MM.1S (cell line): ENCODE results near the gene UGT2A1.

Source experiments
- DNase-seq: peaks from one replicate; pipeline ENCODE4 v3.0.0-alpha.2; 2015
- H2AFZ ChIP-seq: fragments of 300-600 bp; sonication (generic); 2 replicates; pipeline ENCODE4 v1.6.0; 2016; ENCODE audit warnings: antibody characterized with exemption, low read length
- H3F3A ChIP-seq: fragments of 300-600 bp; sonication (generic); 2 replicates; pipeline ENCODE4 v1.6.1; 2016; ENCODE audit warnings: mild to moderate bottlenecking, antibody characterized with exemption, low read length, moderate library complexity, mixed read lengths; ENCODE audit not compliant: insufficient read depth
- H3K27ac ChIP-seq: fragments of 300-600 bp; sonication (generic); 2 replicates; pipeline ENCODE4 v1.5.1; 2016; ENCODE audit warnings: mild to moderate bottlenecking, low read length
- H3K27me3 ChIP-seq: fragments of 300-600 bp; sonication (generic); replicated peaks from 2 replicates; pipeline ENCODE4 v1.6.0; 2016; ENCODE audit warnings: low read length; ENCODE audit not compliant: insufficient read depth
- H3K36me3 ChIP-seq: fragments of 300-600 bp; sonication (generic); replicated peaks from 2 replicates; pipeline ENCODE4 v1.6.1; 2016; ENCODE audit warnings: mild to moderate bottlenecking, low read length, mixed read lengths; ENCODE audit not compliant: insufficient read depth
- H3K4me1 ChIP-seq: fragments of 300-600 bp; sonication (generic); 2 replicates; pipeline ENCODE4 v1.6.1; 2016; ENCODE audit warnings: low read length, mixed read lengths
- H3K4me2 ChIP-seq: fragments of 300-600 bp; sonication (generic); 2 replicates; pipeline ENCODE4 v1.6.0; 2016; ENCODE audit warnings: low read depth, low read length
- H3K4me3 ChIP-seq: fragments of 300-600 bp; sonication (generic); 2 replicates; pipeline ENCODE4 v1.5.1; 2016; ENCODE audit warnings: low read length, mixed read lengths
- H3K79me2 ChIP-seq: fragments of 300-600 bp; sonication (generic); 2 replicates; pipeline ENCODE4 v1.6.1; 2016; ENCODE audit warnings: mixed run types, low read length, mixed read lengths
- H3K9ac ChIP-seq: fragments of 300-600 bp; sonication (generic); 2 replicates; pipeline ENCODE4 v1.6.1; 2016; ENCODE audit warnings: low read length, mixed read lengths
- H3K9me2 ChIP-seq: fragments of 300-600 bp; sonication (generic); replicated peaks from 2 replicates; pipeline ENCODE4 v1.6.1; 2016; ENCODE audit warnings: mild to moderate bottlenecking, low read length, mixed read lengths; ENCODE audit not compliant: insufficient read depth
- H3K9me3 ChIP-seq: fragments of 300-600 bp; sonication (generic); replicated peaks from 2 replicates; pipeline ENCODE4 v1.6.1; 2016; ENCODE audit warnings: mild to moderate bottlenecking, low read length, mixed read lengths; ENCODE audit not compliant: insufficient read depth
- H4K20me1 ChIP-seq: fragments of 300-600 bp; sonication (generic); 2 replicates; pipeline ENCODE4 v1.6.1; 2016; ENCODE audit warnings: mild to moderate bottlenecking, low read length, moderate library complexity, mixed read lengths; ENCODE audit not compliant: insufficient read depth
- EZH2 ChIP-seq: fragments of 300-600 bp; sonication (generic); optimal IDR thresholded peaks from 2 replicates; pipeline ENCODE3; 2017; ENCODE audit warnings: low read depth, mild to moderate bottlenecking, antibody characterized with exemption, low read length, mixed read lengths
- EZH2phosphoT487 ChIP-seq: fragments of 300-600 bp; sonication (generic); IDR thresholded peaks from 2 replicates; pipeline ENCODE4 v1.6.1; 2018; ENCODE audit warnings: antibody characterized with exemption, low read length
- TF ChIP-seq, protein P1 (sequence below): fragments of 300-600 bp; sonication (generic); IDR thresholded peaks from 2 replicates; pipeline ENCODE4 v1.5.1; 2016; ENCODE audit warnings: antibody characterized with exemption, low read length, mixed read lengths

Gene UGT2A1

DNA sequence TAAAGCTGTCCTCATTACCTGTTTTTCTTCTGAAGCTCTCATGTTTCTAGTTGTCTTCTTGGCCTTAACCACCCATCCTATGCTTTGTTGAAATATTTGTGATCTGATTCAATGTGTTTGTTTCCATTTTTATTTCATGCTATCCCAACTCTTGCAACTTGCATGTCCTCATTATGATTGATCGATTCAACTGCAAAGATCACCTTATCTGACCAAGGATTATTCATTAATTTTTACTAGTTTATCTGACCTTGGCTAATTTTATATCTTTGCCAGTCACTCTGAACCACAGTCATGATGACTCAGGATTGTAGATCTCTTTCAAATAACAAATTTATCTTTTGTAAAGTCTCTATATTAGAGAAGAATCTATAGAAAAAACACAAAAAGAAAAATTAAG is 84.3 kb downstream of the UGT2A1 start:
- H3K79me2 ChIP-seq = no peaks in the 10 kb centered on the region
- TF ChIP-seq EZH2phosphoT487 (no peak), EZH2 (no peak)
- TF ChIP-seq, protein P1, sequence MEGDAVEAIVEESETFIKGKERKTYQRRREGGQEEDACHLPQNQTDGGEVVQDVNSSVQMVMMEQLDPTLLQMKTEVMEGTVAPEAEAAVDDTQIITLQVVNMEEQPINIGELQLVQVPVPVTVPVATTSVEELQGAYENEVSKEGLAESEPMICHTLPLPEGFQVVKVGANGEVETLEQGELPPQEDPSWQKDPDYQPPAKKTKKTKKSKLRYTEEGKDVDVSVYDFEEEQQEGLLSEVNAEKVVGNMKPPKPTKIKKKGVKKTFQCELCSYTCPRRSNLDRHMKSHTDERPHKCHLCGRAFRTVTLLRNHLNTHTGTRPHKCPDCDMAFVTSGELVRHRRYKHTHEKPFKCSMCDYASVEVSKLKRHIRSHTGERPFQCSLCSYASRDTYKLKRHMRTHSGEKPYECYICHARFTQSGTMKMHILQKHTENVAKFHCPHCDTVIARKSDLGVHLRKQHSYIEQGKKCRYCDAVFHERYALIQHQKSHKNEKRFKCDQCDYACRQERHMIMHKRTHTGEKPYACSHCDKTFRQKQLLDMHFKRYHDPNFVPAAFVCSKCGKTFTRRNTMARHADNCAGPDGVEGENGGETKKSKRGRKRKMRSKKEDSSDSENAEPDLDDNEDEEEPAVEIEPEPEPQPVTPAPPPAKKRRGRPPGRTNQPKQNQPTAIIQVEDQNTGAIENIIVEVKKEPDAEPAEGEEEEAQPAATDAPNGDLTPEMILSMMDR = no peak
- H3K27me3 ChIP-seq = no peaks in the 10 kb centered on the region
- H3K4me3 ChIP-seq = no peak overlapping the region
- no peaks in the 10 kb centered on the region for H4K20me1 ChIP-seq
- H3K9me2 ChIP-seq = no peaks in the 10 kb centered on the region
- no peak overlapping the region for H3K4me2 ChIP-seq
- no peaks in the 10 kb centered on the region for H3K36me3 ChIP-seq
- DNase-seq = no peak
- H3F3A ChIP-seq = no peaks in the 10 kb centered on the region
- no peak overlapping the region for H3K9ac ChIP-seq
- H3K4me1 ChIP-seq = no peaks in the 10 kb centered on the region
- no peak overlapping the region for H3K27ac ChIP-seq
- no peaks in the 10 kb centered on the region for H3K9me3 ChIP-seq
- H2AFZ ChIP-seq = no peak overlapping the region

DNA sequence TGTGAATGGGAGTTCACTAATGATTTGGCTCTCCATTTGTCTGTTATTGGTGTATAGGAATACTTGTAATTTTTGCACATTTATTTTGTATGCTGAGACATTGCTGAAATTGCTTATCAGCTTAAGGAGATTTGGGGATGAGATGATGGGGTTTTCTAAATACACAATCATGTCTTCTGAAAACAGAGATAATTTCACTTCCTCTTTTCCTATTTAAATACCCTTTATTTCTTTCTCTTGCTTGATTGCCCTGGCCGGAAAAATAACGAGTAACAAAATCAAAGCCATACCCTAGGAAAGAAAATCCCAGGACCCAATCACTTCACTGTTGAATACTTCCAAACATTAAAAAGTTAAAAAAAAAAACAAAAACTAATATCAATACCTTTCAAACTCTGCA is 89.6 kb downstream of the UGT2A1 start:
- Histone ChIP-seq H3K79me2 (no peaks in the 10 kb centered on the region), H3K4me1 (no peaks in the 10 kb centered on the region), H3K4me3 (no peak overlapping the region), H3K9me2 (no peaks in the 10 kb centered on the region), H3K27me3 (no peaks in the 10 kb centered on the region), H3K9ac (no peak overlapping the region), H3F3A (no peaks in the 10 kb centered on the region), H3K4me2 (no peak overlapping the region), H3K36me3 (no peaks in the 10 kb centered on the region), H3K9me3 (no peaks in the 10 kb centered on the region), H4K20me1 (no peaks in the 10 kb centered on the region), H2AFZ (no peak overlapping the region), H3K27ac (no peak overlapping the region)
- TF ChIP-seq EZH2phosphoT487 = no peak
- TF ChIP-seq, protein P1 = no peak
- TF ChIP-seq EZH2 = no peak
- no peak for DNase-seq

DNA sequence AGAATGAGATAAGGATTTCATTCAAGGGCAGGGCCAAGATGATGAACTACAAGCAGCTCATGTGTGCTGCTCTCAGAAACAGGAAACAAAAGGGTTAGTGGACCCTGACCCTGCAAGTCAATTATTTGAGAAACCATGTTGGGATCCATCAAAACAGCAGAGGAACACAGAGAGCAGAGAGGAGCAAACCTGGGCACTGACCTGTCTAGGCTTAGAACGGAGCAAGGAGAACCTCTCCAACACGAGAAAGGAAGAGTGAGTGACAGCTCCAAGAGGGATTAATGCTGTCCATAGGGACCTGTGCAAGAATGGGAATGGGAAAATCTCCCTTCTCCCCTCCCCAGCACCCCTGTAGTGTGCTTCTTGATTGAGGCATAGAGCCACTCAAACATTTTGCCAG is 103.4 kb downstream of the UGT2A1 start:
- H3K9me2 ChIP-seq = no peaks in the 10 kb centered on the region
- no peak overlapping the region for H3K9ac ChIP-seq
- no peaks in the 10 kb centered on the region for H3K4me1 ChIP-seq
- DNase-seq = no peak
- no peaks in the 10 kb centered on the region for H3F3A ChIP-seq
- no peaks in the 10 kb centered on the region for H3K79me2 ChIP-seq
- no peaks in the 10 kb centered on the region for H4K20me1 ChIP-seq
- no peaks in the 10 kb centered on the region for H3K27me3 ChIP-seq
- H3K36me3 ChIP-seq = no peaks in the 10 kb centered on the region
- no peak overlapping the region for H3K4me2 ChIP-seq
- TF ChIP-seq EZH2phosphoT487 (no peak), EZH2 (no peak)
- TF ChIP-seq, protein P1 = no peak
- no peak overlapping the region for H2AFZ ChIP-seq
- H3K9me3 ChIP-seq = no peaks in the 10 kb centered on the region
- no peak overlapping the region for H3K27ac ChIP-seq
- H3K4me3 ChIP-seq = no peak overlapping the region
